ENCODE results near the gene PCK2.

Gene PCK2

DNA sequence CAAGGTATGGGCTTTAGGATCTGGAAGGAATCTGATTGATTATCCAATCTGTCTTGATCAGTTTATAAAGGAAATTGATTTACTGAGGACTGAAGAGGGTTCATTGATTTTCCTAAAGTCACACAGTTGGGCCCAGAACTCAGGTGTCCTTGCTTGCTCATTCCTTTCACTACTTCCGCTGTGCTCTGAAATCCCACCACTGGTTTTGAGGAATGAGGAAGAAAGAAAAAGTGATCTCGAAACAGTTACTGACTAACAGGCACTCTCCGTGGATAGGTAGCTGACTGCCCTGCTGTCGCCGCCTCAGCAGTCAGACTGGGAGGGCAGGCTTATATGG lies 36.2 kb downstream of the PCK2 start, which contains the start of gene FITM1:
Gene FITM1, plus strand, starts transcription at position 280 of the 337 bp plus-strand sequence. CDS start 905 bp downstream, outside the sequence.
- TF ChIP-seq, protein P1, sequence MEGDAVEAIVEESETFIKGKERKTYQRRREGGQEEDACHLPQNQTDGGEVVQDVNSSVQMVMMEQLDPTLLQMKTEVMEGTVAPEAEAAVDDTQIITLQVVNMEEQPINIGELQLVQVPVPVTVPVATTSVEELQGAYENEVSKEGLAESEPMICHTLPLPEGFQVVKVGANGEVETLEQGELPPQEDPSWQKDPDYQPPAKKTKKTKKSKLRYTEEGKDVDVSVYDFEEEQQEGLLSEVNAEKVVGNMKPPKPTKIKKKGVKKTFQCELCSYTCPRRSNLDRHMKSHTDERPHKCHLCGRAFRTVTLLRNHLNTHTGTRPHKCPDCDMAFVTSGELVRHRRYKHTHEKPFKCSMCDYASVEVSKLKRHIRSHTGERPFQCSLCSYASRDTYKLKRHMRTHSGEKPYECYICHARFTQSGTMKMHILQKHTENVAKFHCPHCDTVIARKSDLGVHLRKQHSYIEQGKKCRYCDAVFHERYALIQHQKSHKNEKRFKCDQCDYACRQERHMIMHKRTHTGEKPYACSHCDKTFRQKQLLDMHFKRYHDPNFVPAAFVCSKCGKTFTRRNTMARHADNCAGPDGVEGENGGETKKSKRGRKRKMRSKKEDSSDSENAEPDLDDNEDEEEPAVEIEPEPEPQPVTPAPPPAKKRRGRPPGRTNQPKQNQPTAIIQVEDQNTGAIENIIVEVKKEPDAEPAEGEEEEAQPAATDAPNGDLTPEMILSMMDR (IDR thresholded peaks at IDR 0.05) = no peak
- Histone ChIP-seq H3K36me3 (peaks cover 22% of the 10 kb centered on the region), H3K27ac (no peak within 1 kb of the TSS), H3K9me3 (no peaks in the 10 kb centered on the region), H3K27me3 (no peaks in the 10 kb centered on the region), H3K4me3 (ENCODE audit: low read depth in 1 of 2, low read length in 1 of 2) (no peak within 1 kb of the TSS), H3K4me1 (ENCODE audit: control insufficient read depth in 1 of 2, insufficient read depth in 1 of 2, low read depth in 1 of 2, low read length in 1 of 2) (peaks cover 3% of the 10 kb centered on the region in 2 experiments)

DNA sequence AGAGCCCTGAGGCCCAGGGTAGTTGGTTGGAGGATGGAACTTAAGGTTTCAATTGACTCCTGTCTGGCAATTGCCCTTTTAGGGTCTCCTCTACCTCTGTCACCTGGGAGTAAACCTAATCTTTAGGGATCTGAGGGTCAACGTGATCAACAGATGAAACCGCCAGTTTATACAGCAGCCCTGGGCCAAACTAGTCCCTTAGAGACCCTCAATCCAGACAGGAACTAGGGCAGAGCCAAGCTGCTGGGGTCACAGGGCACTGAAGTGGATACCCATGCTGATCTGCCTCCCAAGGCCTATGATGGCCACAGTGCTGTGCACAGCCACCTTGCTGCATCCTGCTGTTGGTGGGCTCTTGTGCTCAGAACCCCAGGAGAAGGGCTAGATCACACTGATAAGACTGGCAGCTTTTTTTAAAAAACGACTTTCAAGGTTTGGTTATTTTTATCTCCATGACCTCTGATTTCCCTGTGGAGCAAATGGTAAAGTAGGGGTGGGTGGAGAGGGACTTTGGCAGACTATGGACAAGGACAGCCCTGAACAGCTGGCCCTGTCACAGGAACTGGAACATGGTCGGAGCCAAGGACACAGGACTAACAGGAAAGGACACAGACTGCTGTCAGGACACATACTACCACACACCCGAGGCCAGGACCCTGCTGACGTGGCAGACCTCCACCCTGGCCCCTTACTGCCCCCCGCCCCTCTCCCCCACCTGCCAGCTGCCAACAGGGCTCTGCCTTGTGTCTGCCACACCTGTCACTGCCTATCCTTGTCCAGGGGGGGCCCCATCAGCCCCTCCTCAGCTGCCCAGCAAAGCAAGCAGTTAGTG lies 36.8 kb downstream of the PCK2 start:
- H3K4me1 ChIP-seq (ENCODE audit: control insufficient read depth in 1 of 2, insufficient read depth in 1 of 2, low read depth in 1 of 2, low read length in 1 of 2) = peaks cover 7 to 8% of the 10 kb centered on the region in 2 experiments
- no peaks in the 10 kb centered on the region for H3K27me3 ChIP-seq
- H3K4me3 ChIP-seq (ENCODE audit: low read depth in 1 of 2, low read length in 1 of 2) = no peak overlapping the region
- no peaks in the 10 kb centered on the region for H3K9me3 ChIP-seq
- H3K36me3 ChIP-seq = peaks cover 16% of the 10 kb centered on the region
- TF ChIP-seq, protein P1 (IDR thresholded peaks at IDR 0.05) = no peak
- H3K27ac ChIP-seq = no peak overlapping the region

DNA sequence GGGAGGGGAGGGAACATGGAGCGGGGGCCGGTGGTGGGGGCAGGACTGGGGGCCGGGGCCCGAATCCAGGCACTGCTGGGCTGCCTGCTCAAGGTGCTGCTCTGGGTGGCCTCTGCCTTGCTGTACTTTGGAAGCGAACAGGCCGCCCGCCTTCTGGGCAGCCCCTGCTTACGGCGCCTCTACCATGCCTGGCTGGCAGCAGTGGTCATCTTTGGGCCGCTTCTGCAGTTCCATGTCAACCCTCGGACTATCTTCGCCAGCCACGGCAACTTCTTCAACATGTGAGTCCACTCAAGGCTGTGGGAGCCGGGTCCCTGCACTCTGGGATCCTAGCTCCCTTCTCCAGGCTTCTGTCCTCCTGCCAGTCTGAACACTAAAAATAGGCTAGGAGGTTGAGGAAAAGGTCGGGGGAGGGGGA lies 37.4 kb downstream of the PCK2 start:
- no peaks in the 10 kb centered on the region for H3K9me3 ChIP-seq

DNA sequence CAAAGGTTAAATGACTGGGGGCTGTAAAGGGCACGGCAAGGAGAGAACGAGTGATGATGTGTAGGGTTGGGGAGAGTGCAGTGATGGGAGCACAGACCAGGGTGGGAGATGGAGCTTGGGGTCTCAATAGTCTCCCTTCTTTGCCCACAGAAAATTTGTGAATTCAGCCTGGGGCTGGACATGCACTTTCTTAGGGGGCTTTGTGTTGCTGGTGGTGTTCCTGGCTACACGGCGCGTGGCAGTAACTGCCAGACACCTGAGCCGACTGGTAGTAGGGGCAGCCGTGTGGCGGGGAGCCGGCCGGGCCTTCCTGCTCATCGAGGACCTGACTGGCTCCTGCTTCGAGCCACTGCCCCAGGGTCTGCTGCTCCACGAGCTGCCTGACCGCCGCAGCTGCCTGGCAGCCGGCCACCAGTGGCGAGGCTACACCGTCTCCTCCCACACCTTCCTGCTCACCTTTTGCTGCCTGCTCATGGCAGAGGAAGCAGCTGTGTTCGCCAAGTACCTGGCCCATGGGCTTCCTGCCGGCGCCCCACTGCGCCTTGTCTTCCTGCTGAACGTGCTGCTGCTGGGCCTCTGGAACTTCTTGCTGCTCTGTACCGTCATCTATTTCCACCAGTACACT lies 38.1 kb downstream of the PCK2 start:
- H3K36me3 ChIP-seq = peaks cover 15% of the 10 kb centered on the region
- H3K27ac ChIP-seq = no peak overlapping the region
- TF ChIP-seq, protein P1 (IDR thresholded peaks at IDR 0.05) = no peak
- peaks cover 16 to 18% of the 10 kb centered on the region in 2 experiments for H3K4me1 ChIP-seq (ENCODE audit: control insufficient read depth in 1 of 2, insufficient read depth in 1 of 2, low read depth in 1 of 2, low read length in 1 of 2)
- H3K9me3 ChIP-seq = no peaks in the 10 kb centered on the region
- no peaks in the 10 kb centered on the region for H3K27me3 ChIP-seq
- H3K4me3 ChIP-seq (ENCODE audit: low read depth in 1 of 2, low read length in 1 of 2) = no peak overlapping the region

More for the DNA sequence above, 37.4 kb downstream of the PCK2 start:
- Histone ChIP-seq H3K4me1 (ENCODE audit: control insufficient read depth in 1 of 2, insufficient read depth in 1 of 2, low read depth in 1 of 2, low read length in 1 of 2) (peaks cover 9 to 12% of the 10 kb centered on the region in 2 experiments), H3K4me3 (ENCODE audit: low read depth in 1 of 2, low read length in 1 of 2) (no peak overlapping the region), H3K36me3 (peaks cover 14% of the 10 kb centered on the region), H3K27ac (no peak overlapping the region), H3K27me3 (no peaks in the 10 kb centered on the region)
- TF ChIP-seq, protein P1 (IDR thresholded peaks at IDR 0.05) = no peak

DNA sequence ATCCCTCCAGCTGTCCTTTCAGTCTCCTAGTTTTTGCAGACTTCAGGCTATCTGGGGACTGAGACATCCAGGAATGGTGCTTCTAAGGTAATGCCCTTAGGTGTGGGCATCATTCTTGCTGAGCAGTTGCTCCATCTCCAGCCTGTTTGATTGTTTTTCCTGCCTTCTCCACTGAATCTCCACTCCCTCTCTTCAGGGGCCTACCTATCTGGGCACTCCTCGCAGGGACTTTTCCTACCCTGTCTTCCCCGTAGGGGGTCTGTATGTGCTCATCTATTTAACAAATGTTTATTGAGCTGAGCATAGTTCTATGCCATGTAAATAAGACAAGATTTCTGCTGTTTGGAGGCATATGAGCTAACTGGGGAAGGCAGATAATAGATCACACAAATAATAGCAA lies 38.9 kb downstream of the PCK2 start:
- Histone ChIP-seq H3K4me3 (ENCODE audit: low read depth in 1 of 2, low read length in 1 of 2) (no peak overlapping the region), H3K9me3 (no peaks in the 10 kb centered on the region), H3K4me1 (ENCODE audit: control insufficient read depth in 1 of 2, insufficient read depth in 1 of 2, low read depth in 1 of 2, low read length in 1 of 2) (peaks cover 19 to 25% of the 10 kb centered on the region in 2 experiments), H3K36me3 (peaks cover 23% of the 10 kb centered on the region), H3K27me3 (no peaks in the 10 kb centered on the region), H3K27ac (no peak overlapping the region)
- TF ChIP-seq, protein P1 (IDR thresholded peaks at IDR 0.05) = no peak

Data from neutrophil (primary cell).